ENCODE measurements around the gene MEOX2. TPM values are rescaled to one million over a fixed set of nuclear protein-coding genes. Genes with fewer than 3 reads are reported as not detected.

Gene MEOX2
- total RNA-seq, 4 donors from 2014 or later, result 0.64 to 1.6 TPM; not detected in 2

- no peaks in the 10 kb centered on the region for H3K4me1 ChIP-seq
- no peak overlapping the region for H3K4me3 ChIP-seq
- intact Hi-C loops (cut with DNase I; ENCODE audit: low total_unique reads) (no loop called here), in situ Hi-C loops (cut with MboI; ENCODE audit: low pct_ligation_motif_present in 1 of 4, low pct_unique_long_range_greater_than_20kb in 1 of 4, low sequenced_read_pairs in 3 of 4) (no loop called here)
- no peaks in the 10 kb centered on the region for H3K36me3 ChIP-seq
- TF ChIP-seq CTCF (IDR thresholded peaks at IDR 0.05) (no peak), POLR2AphosphoS5 (IDR thresholded peaks at IDR 0.05) (no peak), POLR2A (IDR thresholded peaks at IDR 0.05) (no peak), EP300 (IDR thresholded peaks at IDR 0.05; ENCODE audit: low read depth) (no peak)
- WGBS, 2 donors (ENCODE audit: low coverage in 1 of 2), result 83 to 85% methylated on average over 1 to 3 of the region's 3 CpGs
- no peaks in the 10 kb centered on the region for H3K27me3 ChIP-seq
- H3K9me3 ChIP-seq, result peaks cover 4 to 6% of the 10 kb centered on the region in 2 donors
- no peak overlapping the region for H3K27ac ChIP-seq
- DNase-seq, result no peak
These were observed 101.9 kb downstream of the MEOX2 start for GRCh38 chr7:15584575-15584974.

- 72 to 89% methylated on average over 1 of the region's 1 CpG for WGBS, 2 donors (ENCODE audit: low coverage in 1 of 2)
- DNase-seq, result no peak
- TF ChIP-seq POLR2A (IDR thresholded peaks at IDR 0.05), result no peak
- peak in 1 of 3 donors; percentile 17 for TF ChIP-seq POLR2AphosphoS5 (IDR thresholded peaks at IDR 0.05)
- no peak for TF ChIP-seq EP300 (IDR thresholded peaks at IDR 0.05; ENCODE audit: low read depth)
- Histone ChIP-seq H3K4me3 (no peak overlapping the region), H3K27me3 (no peaks in the 10 kb centered on the region), H3K27ac (no peak overlapping the region), H3K36me3 (peaks cover 0 to 2% (median 0%) of the 10 kb centered on the region in 4 donors), H3K4me1 (no peaks in the 10 kb centered on the region), H3K9me3 (peaks cover 4 to 6% of the 10 kb centered on the region in 2 donors)
- in situ Hi-C loops (cut with MboI; ENCODE audit: low pct_ligation_motif_present in 1 of 4, low pct_unique_long_range_greater_than_20kb in 1 of 4, low sequenced_read_pairs in 3 of 4), result no loop called here
- intact Hi-C loops (cut with DNase I; ENCODE audit: low total_unique reads), result no loop called here
These were observed 103.7 kb downstream of the MEOX2 start for GRCh38 chr7:15582773-15583172.

- 52 to 59% methylated on average over 3 of the region's 3 CpGs for WGBS, 2 donors (ENCODE audit: low coverage in 1 of 2)
- peaks cover 0 to 2% (median 0%) of the 10 kb centered on the region in 4 donors for H3K36me3 ChIP-seq
- H3K27ac ChIP-seq, result no peak overlapping the region
- no peak overlapping the region for H3K4me3 ChIP-seq
- in situ Hi-C loops (cut with MboI; ENCODE audit: low pct_ligation_motif_present in 1 of 4, low pct_unique_long_range_greater_than_20kb in 1 of 4, low sequenced_read_pairs in 3 of 4) (no loop called here), intact Hi-C loops (cut with DNase I; ENCODE audit: low total_unique reads) (no loop called here)
- no peak for TF ChIP-seq POLR2A (IDR thresholded peaks at IDR 0.05)
- TF ChIP-seq EP300 (IDR thresholded peaks at IDR 0.05; ENCODE audit: low read depth), result no peak
- H3K9me3 ChIP-seq, result peaks cover 4 to 6% of the 10 kb centered on the region in 2 donors
- no peaks in the 10 kb centered on the region for H3K27me3 ChIP-seq
- no peak for DNase-seq
- H3K4me1 ChIP-seq, result no peaks in the 10 kb centered on the region
These were observed 105.0 kb downstream of the MEOX2 start for GRCh38 chr7:15581352-15581951.

GRCh38 chr7:15580604-15581351, 105.7 kb downstream of the MEOX2 start:
- TF ChIP-seq POLR2A (IDR thresholded peaks at IDR 0.05), result no peak
- TF ChIP-seq CTCF (IDR thresholded peaks at IDR 0.05), result no peak
- no peak for TF ChIP-seq EP300 (IDR thresholded peaks at IDR 0.05; ENCODE audit: low read depth)
- no peak for TF ChIP-seq POLR2AphosphoS5 (IDR thresholded peaks at IDR 0.05)

GRCh38 chr7:15577600-15577999, 108.9 kb downstream of the MEOX2 start:
- DNase-seq, result no peak
- no peak for TF ChIP-seq EP300 (IDR thresholded peaks at IDR 0.05; ENCODE audit: low read depth)
- no peak for TF ChIP-seq POLR2AphosphoS5 (IDR thresholded peaks at IDR 0.05)
- TF ChIP-seq CTCF (IDR thresholded peaks at IDR 0.05), result no peak
- intact Hi-C loops (cut with DNase I; ENCODE audit: low total_unique reads) (no loop called here), in situ Hi-C loops (cut with MboI; ENCODE audit: low pct_ligation_motif_present in 1 of 4, low pct_unique_long_range_greater_than_20kb in 1 of 4, low sequenced_read_pairs in 3 of 4) (no loop called here)
- no peaks in the 10 kb centered on the region for H3K4me1 ChIP-seq
- no peak overlapping the region for H3K27ac ChIP-seq
- no peak overlapping the region for H3K4me3 ChIP-seq
- H3K27me3 ChIP-seq, result no peaks in the 10 kb centered on the region
- WGBS, 2 donors (ENCODE audit: low coverage in 1 of 2), result 92 to 93% methylated on average over 2 of the region's 2 CpGs
- H3K36me3 ChIP-seq, result peaks cover 0 to 2% (median 0%) of the 10 kb centered on the region in 4 donors
- H3K9me3 ChIP-seq, result no peaks in the 10 kb centered on the region

More at GRCh38 chr7:15580604-15581351, 105.7 kb downstream of the MEOX2 start:
- Histone ChIP-seq H3K4me1 (no peaks in the 10 kb centered on the region), H3K4me3 (no peak overlapping the region), H3K27me3 (no peaks in the 10 kb centered on the region), H3K9me3 (peaks cover 4 to 6% of the 10 kb centered on the region in 2 donors), H3K27ac (no peak overlapping the region), H3K36me3 (peaks cover 0 to 2% (median 0%) of the 10 kb centered on the region in 4 donors)
- intact Hi-C loops (cut with DNase I; ENCODE audit: low total_unique reads), result no loop called here
- no peak for DNase-seq
- 53 to 85% methylated on average over 2 to 3 of the region's 3 CpGs for WGBS, 2 donors (ENCODE audit: low coverage in 1 of 2)
- in situ Hi-C loops (cut with MboI; ENCODE audit: low pct_ligation_motif_present in 1 of 4, low pct_unique_long_range_greater_than_20kb in 1 of 4, low sequenced_read_pairs in 3 of 4), result no loop called here

All from transverse colon (tissue), 4 donors.